Measurements from ENCODE around the gene JAZF1.

Gene JAZF1

GRCh38 chr7:27936047-27936767, 244.4 kb downstream of the JAZF1 start:
- no peak for TF ChIP-seq CTCF (conservative IDR thresholded peaks at IDR 0.05)
- peak overlapping the region; percentile 92 for H3K27ac ChIP-seq

- peak overlapping the region; percentile 92 for H3K27ac ChIP-seq
- 0 out of 2 replicates have a peak, but pooled peaks have one; percentile 20 for TF ChIP-seq CTCF (conservative IDR thresholded peaks at IDR 0.05)
Measured at GRCh38 chr7:27933671-27934565, 246.7 kb downstream of the JAZF1 start.

- H3K27ac ChIP-seq: no peak overlapping the region
- TF ChIP-seq CTCF (conservative IDR thresholded peaks at IDR 0.05): no peak
Measured at GRCh38 chr7:27930910-27931476, 249.6 kb downstream of the JAZF1 start.

GRCh38 chr7:27929127-27929526, 251.5 kb downstream of the JAZF1 start:
- no peak; the same call in 1 of the 2 replicates for TF ChIP-seq CTCF (conservative IDR thresholded peaks at IDR 0.05)
- no peak overlapping the region for H3K27ac ChIP-seq

GRCh38 chr7:27928001-27928400, 252.6 kb downstream of the JAZF1 start:
- no peak overlapping the region for H3K27ac ChIP-seq
- no peak for TF ChIP-seq CTCF (conservative IDR thresholded peaks at IDR 0.05)

GRCh38 chr7:27925573-27926201, 254.9 kb downstream of the JAZF1 start:
- no peak for TF ChIP-seq CTCF (conservative IDR thresholded peaks at IDR 0.05)
- no peak overlapping the region for H3K27ac ChIP-seq

- H3K27ac ChIP-seq: no peak overlapping the region
- TF ChIP-seq CTCF (conservative IDR thresholded peaks at IDR 0.05): no peak
Measured at GRCh38 chr7:27923642-27923980, 257.0 kb downstream of the JAZF1 start.
